Keratinocyte (primary cell): ENCODE results near the gene ACACA. TPM values are rescaled to one million over a fixed set of nuclear protein-coding genes. Genes with fewer than 3 reads are reported as not detected.

Experiments used
- DNase-seq: peaks from one replicate; pipeline ENCODE4 v3.0.0-alpha.2; 2011; ENCODE audit warnings: low read depth, missing footprints, low spot score
- FAIRE-seq: peaks from 2 replicates; lab custom pipeline; 2011; peaks lifted over from hg19 to GRCh38; lab: Jason Lieb, UNC
- H2AFZ ChIP-seq: 2 replicates; pipeline ENCODE4 v1.6.0; 2012; ENCODE audit warnings: low read length, control low read depth, inconsistent platforms; ENCODE audit not compliant: control insufficient read depth
- H3K27ac ChIP-seq: 2 replicates; pipeline ENCODE4 v1.5.1; 2011; ENCODE audit warnings: low read length; ENCODE audit not compliant: control insufficient read depth, insufficient read depth
- H3K27me3 ChIP-seq: 3 replicates; pipeline ENCODE4 v1.6.0; 2011; ENCODE audit warnings: low read length; ENCODE audit not compliant: control insufficient read depth, insufficient read depth; ENCODE audit errors: extremely low read depth
- H3K36me3 ChIP-seq, 2 experiments: 2 replicates in 1 of 2; 3 replicates in 1 of 2; pipeline ENCODE4 v1.5.1; 2011; ENCODE audit warnings: low read length in 2 of 2, mild to moderate bottlenecking in 1 of 2; ENCODE audit not compliant: control insufficient read depth in 2 of 2, insufficient read depth in 2 of 2; ENCODE audit errors: extremely low read depth in 1 of 2
- H3K4me1 ChIP-seq: 3 replicates; pipeline ENCODE4 v1.5.1; 2011; ENCODE audit warnings: low read length; ENCODE audit not compliant: control insufficient read depth, insufficient read depth; ENCODE audit errors: extremely low read depth
- H3K4me2 ChIP-seq: 3 replicates; pipeline ENCODE4 v1.6.0; 2011; ENCODE audit warnings: low read depth, low read length; ENCODE audit not compliant: control insufficient read depth, insufficient read depth; ENCODE audit errors: extremely low read depth
- H3K4me3 ChIP-seq, 3 experiments: fragments of 200-600 bp in 1 of 3; sonication (generic) in 1 of 3; 2 replicates in 2 of 3; 3 replicates in 1 of 3; pipeline ENCODE4 v1.5.1; 2011 to 2016; ENCODE audit warnings: low read length in 3 of 3, mild to moderate bottlenecking in 3 of 3, control low read depth in 2 of 3, inconsistent platforms in 1 of 3, low read depth in 1 of 3, mixed read lengths in 1 of 3, mixed run types in 1 of 3, moderate library complexity in 1 of 3; ENCODE audit not compliant: control insufficient read depth in 2 of 3, insufficient read depth in 2 of 3; ENCODE audit errors: extremely low read depth in 1 of 3
- H3K79me2 ChIP-seq: 2 replicates; pipeline ENCODE4 v1.6.0; 2012; ENCODE audit warnings: low read length; ENCODE audit not compliant: control insufficient read depth, insufficient read depth
- H3K9ac ChIP-seq: 3 replicates; pipeline ENCODE4 v1.6.0; 2011; ENCODE audit warnings: low read length; ENCODE audit not compliant: control insufficient read depth, insufficient read depth; ENCODE audit errors: extremely low read depth
- H3K9me1 ChIP-seq: 3 replicates; pipeline ENCODE4 v1.6.0; 2011; ENCODE audit warnings: low read length; ENCODE audit not compliant: control insufficient read depth, insufficient read depth; ENCODE audit errors: extremely low read depth
- H3K9me3 ChIP-seq: 2 replicates; pipeline ENCODE4 v1.5.1; 2012; ENCODE audit warnings: low read depth, low read length; ENCODE audit not compliant: control insufficient read depth
- H4K20me1 ChIP-seq: 3 replicates; pipeline ENCODE4 v1.6.0; 2011; ENCODE audit warnings: low read length; ENCODE audit not compliant: control insufficient read depth, insufficient read depth; ENCODE audit errors: extremely low read depth
- EZH2 ChIP-seq: IDR thresholded peaks from one replicate; pipeline ENCODE4 v1.6.1; 2012; ENCODE audit warnings: inconsistent platforms, mild to moderate bottlenecking, low read length, moderate library complexity
- dilution Hi-C: fragments of 300-500 bp; cut with MboI; formaldehyde crosslinking; loops from one replicate; pipeline ENCODE4 v1.7.0; 2020; ENCODE audit warnings: low sequenced_read_pairs; ENCODE audit not compliant: extremely low pct_ligation_motif_present
- polyA plus RNA-seq, 5 experiments: library from polyadenylated mRNA; depleted of rRNA in 3 of 5; stranded (reverse) in 3 of 5; stranded (forward) in 1 of 5; unstranded in 1 of 5; fragments of >200 nt; gene quantifications; 1 replicate in 1 of 5; 2 replicates in 3 of 5; 3 replicates in 1 of 5; pipeline versions ENCODE4 v1.2.1 to v1.2.3, GENCODE V29; 2011 to 2012; ENCODE audit warnings: missing spikeins in 2 of 5, low read depth in 1 of 5, low replicate concordance in 1 of 5
- TF ChIP-seq, protein P1 (sequence below), 3 experiments: IDR thresholded peaks in 1 of 3; conservative IDR thresholded peaks in 1 of 3; optimal IDR thresholded peaks in 1 of 3; 2 replicates in 2 of 3; 3 replicates in 1 of 3; pipeline versions ENCODE3 to v1.5.1; 2011; ENCODE audit warnings: low read length in 3 of 3, mild to moderate bottlenecking in 3 of 3, moderate library complexity in 2 of 3, control low read depth in 1 of 3, inconsistent platforms in 1 of 3; ENCODE audit not compliant: insufficient read depth in 2 of 3; ENCODE audit errors: extremely low read depth in 1 of 3

The ACACA gene
- polyA plus RNA-seq, 1 donor (not counting 4 experiments of a cell fraction or from before 2014, with no cell fraction given) = 85.8 TPM

DNA sequence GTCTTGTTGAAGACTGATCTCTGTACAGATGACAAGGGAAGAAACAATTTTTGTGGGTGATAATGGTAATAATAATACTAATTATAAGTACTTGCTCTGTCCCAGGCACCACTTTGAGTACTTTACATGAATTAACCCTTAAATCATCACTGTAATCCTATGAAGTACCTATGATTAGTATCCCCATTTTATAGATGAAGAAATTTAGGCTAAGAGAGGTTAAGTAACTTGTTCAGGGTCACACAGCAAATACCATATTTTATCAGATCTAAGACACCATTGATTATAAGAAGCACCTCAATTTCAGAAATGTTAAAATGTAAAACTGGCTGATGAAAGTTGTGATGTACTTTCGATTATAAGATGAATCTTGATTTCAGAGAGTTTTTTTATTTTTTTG is 18.6 kb upstream of the ACACA start:
- dilution Hi-C loops = no loop called here

DNA sequence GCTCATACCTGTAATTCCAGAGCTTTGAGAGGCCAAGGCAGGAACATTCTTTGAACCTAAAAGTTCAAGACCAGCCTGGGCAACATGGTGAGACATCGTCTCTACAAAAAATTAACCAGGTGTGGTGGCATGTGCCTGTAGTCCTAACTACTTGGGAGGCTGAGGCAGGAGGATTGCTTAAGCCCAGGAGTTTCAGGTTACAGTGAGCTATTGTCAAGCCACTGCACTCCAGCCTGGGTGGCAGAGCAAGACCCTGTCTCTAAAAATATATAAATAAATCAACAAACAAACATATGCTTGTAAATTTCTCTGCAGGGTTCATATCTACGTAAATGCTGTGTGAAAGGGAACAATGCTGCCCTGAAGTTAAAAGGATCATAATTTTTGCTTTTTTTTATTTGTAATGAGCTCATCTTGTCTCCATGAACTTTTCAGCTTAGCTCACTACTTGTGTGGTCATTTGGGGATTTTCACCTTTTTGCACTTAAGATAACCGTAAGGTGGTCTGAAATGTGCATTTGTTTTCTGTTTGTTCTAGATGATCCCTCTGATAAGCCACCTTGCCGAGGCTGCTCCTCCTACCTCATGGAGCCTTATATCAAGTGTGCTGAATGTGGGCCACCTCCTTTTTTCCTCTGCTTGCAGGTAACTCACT is 16.5 kb upstream of the ACACA start:
- DNase-seq (no peak), FAIRE-seq (no peak)
- no peak overlapping the region for H3K9ac ChIP-seq
- H4K20me1 ChIP-seq = no peaks in the 10 kb centered on the region
- no peaks in the 10 kb centered on the region for H3K9me3 ChIP-seq
- no peaks in the 10 kb centered on the region for H3K79me2 ChIP-seq
- H3K27me3 ChIP-seq = no peaks in the 10 kb centered on the region
- dilution Hi-C loops = no loop called here
- H3K4me3 ChIP-seq = no peak overlapping the region
- no peak overlapping the region for H2AFZ ChIP-seq
- no peaks in the 10 kb centered on the region for H3K4me1 ChIP-seq
- no peak overlapping the region for H3K27ac ChIP-seq
- peaks cover 4 to 17% of the 10 kb centered on the region in 2 experiments for H3K36me3 ChIP-seq
- no peaks in the 10 kb centered on the region for H3K9me1 ChIP-seq
- no peak overlapping the region for H3K4me2 ChIP-seq
- TF ChIP-seq, protein P1, sequence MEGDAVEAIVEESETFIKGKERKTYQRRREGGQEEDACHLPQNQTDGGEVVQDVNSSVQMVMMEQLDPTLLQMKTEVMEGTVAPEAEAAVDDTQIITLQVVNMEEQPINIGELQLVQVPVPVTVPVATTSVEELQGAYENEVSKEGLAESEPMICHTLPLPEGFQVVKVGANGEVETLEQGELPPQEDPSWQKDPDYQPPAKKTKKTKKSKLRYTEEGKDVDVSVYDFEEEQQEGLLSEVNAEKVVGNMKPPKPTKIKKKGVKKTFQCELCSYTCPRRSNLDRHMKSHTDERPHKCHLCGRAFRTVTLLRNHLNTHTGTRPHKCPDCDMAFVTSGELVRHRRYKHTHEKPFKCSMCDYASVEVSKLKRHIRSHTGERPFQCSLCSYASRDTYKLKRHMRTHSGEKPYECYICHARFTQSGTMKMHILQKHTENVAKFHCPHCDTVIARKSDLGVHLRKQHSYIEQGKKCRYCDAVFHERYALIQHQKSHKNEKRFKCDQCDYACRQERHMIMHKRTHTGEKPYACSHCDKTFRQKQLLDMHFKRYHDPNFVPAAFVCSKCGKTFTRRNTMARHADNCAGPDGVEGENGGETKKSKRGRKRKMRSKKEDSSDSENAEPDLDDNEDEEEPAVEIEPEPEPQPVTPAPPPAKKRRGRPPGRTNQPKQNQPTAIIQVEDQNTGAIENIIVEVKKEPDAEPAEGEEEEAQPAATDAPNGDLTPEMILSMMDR (optimal IDR thresholded peaks at IDR 0.05 in 1 of 3, IDR thresholded peaks at IDR 0.05 in 1 of 3, conservative IDR thresholded peaks at IDR 0.05 in 1 of 3; ENCODE audit: extremely low read depth in 1 of 3, insufficient read depth in 2 of 3, low read length in 3 of 3) = no peak

More for the DNA sequence above, 18.6 kb upstream of the ACACA start:
- Histone ChIP-seq H3K4me2 (no peak overlapping the region), H3K9me1 (no peaks in the 10 kb centered on the region), H3K9ac (no peak overlapping the region), H3K79me2 (no peaks in the 10 kb centered on the region), H3K4me3 (no peak overlapping the region), H3K4me1 (peaks cover 13% of the 10 kb centered on the region), H3K9me3 (no peaks in the 10 kb centered on the region), H4K20me1 (no peaks in the 10 kb centered on the region), H3K27ac (no peak overlapping the region), H2AFZ (no peak overlapping the region), H3K36me3 (peaks cover 4 to 17% of the 10 kb centered on the region in 2 experiments), H3K27me3 (no peaks in the 10 kb centered on the region)
- TF ChIP-seq EZH2 = no peak
- TF ChIP-seq, protein P1 (optimal IDR thresholded peaks at IDR 0.05 in 1 of 3, IDR thresholded peaks at IDR 0.05 in 1 of 3, conservative IDR thresholded peaks at IDR 0.05 in 1 of 3; ENCODE audit: extremely low read depth in 1 of 3, insufficient read depth in 2 of 3, low read length in 3 of 3) = no peak
- FAIRE-seq (no peak), DNase-seq (no peak)
